HG03039 (cell line): ENCODE data around the gene MBOAT2.
"Not testable (repeated sequence)": the region's sequence is repeated elsewhere in the genome, so short reads cannot be mapped to it uniquely, and the experiment has no call there.

Experiments
- ATAC-seq: cut with Tn5 transposase; IDR thresholded peaks from one replicate; pipeline ENCODE4 v1.9.1; 2021; ENCODE audit warnings: mild to moderate bottlenecking, moderate library complexity; ENCODE audit not compliant: unreplicated experiment

The MBOAT2 gene

DNA sequence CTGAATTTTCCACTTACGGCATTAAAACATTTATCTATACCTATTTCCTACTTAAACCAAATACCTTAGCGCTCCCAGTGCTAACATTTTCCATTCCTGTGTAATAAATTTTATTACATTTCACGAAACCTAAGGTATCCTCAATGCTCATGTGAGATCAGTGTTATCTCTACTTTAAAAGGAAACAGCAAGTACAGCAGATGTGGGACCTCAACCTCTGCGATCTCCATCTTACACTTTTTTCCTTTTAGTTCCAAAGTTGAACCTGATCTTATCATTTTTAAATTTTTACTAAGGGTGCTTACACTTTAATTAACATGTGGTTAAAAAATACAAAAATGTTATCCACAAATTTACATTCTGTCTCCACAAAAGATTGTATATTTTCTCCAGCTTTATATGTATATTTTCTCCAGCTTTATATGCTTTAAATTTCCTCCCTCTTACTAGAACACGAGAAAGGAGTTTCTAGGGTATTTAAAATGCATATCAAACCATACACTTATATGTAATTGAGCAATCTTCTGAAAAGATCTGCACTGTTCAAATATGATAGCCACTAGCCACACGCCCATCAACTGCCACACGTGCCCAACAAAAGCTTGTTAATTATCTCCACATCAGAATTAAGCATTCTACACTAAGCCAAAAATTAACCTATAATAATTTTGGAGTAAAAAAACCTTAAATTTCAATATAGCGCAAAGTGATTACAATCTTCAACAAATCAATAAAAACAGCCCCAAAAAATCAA, 38.1 kb downstream of the MBOAT2 start:
- ATAC-seq: no peak

DNA sequence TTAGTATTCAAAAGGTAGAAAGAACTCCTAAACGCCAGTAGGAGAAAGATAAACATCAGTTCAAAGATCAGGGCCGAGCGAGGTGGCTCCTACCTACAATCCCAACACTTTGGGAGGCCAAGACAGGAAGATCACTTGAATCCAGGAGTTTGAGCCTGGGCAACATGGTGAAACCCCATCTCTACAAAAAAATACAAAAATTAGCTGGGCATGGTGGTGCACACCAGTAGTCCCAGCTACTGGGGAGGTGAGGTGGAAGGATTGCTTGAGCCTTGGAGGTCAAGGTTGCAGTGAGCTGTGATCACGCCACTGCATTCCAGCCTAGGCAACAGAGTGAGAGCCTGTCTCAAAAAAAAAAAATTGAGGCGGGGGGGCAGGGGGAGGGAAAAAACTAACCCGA, 40.6 kb downstream of the MBOAT2 start:
- no peak for ATAC-seq

DNA sequence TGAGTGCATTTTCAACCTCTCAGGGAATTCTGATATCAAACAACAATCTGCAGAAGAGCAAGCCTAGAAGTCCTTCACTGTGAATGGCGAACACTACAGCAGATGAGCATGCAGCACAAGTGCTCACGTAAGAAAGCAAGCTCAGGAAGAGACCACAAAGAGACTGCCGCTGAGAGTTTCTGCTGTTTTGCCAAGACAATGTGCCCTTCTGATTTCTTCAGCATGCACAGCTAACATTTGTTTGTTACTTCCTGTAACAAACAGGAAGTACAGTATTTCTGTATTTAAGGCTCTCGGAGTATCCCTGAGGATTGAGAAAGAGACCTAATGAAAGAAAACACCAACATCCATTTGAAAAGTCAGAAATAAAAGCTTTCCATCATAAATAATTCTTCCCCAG, 45.9 kb downstream of the MBOAT2 start:
- no peak for ATAC-seq

DNA sequence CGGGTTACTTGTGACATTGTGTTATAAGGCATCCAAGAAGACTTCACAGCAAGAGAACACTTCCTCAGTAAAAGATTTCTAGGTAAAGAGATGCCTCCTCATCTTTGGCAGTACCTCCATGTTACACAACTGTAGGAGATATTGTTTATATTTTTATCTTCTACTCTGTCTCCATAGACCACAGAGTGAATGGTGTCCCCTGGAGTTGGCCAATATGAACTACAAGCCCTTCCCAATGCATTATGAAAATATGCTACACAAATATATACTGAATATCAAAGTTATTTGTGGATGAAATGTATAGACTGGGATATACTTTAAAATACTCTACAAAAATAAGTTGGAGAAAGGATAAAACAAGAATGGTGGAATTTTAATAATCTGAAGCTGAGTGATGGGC, 46.7 kb downstream of the MBOAT2 start:
- ATAC-seq: no peak

DNA sequence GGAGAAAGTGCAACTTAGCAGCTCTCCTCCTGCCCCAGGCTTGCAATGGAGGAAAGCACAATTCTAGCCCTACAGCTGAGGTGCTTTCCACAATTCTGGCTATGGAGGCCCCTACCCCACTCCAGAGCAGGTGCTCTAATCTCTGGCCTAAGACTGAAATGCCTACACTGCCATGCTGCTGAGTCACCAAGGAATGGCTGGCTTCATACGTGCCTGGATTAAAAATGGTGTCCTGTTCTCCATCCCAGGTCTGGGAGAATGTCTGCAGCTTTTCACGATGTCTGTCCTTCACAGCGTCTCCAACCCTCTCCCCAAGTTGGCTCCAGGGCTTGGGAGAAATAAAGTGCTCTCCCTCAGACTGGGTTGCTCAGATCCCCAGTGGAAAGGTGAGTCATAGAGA, 48.5 kb downstream of the MBOAT2 start:
- ATAC-seq: no peak

DNA sequence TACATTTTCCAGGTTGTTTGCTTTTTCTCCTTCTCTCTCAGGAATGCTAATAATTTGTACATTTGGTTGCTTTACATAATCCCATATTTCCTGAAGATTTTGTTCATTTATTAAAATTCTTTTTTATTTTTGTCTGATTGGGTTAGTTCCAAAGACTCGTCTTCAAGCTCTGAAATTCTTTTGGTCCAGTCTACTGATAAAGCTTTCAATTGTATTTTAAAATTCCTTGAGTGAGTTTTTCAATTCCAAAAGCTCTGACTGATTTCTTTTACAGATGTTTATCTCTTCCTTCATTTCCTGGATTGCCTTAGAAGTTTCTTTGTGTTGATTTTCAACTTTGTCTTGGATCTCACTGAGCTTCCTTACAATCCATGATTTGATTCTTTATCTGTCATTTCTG, 50.0 kb downstream of the MBOAT2 start:
- no peak for ATAC-seq

DNA sequence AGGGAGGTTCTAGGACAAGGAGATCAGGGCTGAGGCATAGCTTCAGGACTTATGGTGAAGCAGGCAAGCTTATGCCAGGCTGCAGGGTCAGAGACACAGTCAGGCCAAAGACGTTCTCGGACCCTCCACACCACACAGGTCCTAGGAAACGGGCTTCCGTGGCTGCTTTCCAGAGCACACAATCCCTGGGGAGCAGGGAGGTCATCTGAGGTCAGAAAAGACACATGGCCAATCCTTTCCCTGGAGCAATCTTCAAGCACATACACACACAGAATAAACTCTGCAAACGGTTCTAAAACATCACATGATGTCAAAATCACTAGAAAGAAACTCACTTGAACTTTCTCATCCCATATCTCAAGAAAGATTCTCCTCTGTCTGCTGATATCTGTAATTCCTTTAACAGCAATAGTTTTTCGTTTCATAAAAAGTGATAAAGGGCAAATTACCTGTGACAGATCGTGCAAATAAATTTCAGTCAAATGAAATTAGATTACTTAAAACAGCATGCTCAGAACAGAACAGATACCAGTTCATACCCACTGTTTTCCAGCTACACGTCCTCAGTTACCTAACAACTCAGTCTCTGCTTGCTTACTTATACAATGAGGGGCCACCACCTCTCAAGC, 63.9 kb downstream of the MBOAT2 start:
- ATAC-seq: no peak

DNA sequence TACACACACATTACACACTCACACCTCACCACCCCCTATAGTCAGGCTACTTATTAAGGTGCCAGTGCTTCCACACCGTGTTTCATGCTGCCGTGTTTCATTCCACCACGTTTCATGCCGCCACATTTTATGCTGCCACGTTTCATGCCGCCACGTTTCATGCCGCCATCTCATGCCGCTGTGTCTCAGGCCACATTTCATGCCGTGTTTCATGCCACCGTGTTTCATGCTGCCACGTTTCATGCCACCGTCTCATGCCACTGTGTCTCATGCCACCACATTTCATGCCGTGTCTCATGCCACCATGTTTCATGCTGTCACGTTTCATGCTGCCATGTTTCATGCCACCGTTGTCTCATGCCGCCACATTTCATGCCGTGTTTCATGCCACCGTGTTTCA, 65.1 kb downstream of the MBOAT2 start:
- no peak for ATAC-seq

DNA sequence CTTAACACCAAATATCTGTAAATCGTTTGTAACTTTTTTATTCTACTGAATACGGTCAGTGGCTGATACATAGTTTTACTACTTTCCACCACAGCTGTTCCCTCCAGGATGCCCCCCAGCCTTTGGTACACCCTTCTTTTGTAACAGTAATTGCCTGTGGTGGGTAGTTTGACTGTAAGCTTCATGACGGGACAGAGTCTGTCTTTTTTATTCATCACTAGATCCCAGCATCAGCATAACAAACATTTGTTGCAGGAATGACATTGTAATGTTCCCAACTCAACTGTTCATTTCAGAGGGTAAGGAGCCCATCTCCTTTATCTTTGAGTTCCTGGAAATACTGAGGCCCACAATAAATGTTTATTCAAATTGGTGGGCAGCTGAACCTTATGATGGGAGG, 67.5 kb downstream of the MBOAT2 start:
- ATAC-seq: no peak

DNA sequence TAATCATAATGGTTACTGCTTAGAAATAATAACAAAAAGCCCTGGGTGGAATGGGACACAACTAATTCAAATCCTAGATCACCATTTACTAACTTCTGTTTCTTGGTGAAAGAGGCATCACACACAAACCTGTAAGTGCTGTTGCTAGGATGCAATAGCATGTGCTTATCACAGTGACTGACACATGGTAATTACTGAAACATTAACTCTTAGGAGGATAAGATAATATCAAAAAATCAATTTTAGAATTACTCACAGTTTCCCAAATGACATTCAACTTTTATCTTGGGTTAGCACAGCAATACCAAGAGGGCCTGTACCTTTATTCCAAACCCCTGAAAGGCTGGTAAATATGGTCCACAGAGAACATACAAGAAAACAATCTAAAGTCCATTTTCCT, 69.1 kb downstream of the MBOAT2 start:
- no peak for ATAC-seq

DNA sequence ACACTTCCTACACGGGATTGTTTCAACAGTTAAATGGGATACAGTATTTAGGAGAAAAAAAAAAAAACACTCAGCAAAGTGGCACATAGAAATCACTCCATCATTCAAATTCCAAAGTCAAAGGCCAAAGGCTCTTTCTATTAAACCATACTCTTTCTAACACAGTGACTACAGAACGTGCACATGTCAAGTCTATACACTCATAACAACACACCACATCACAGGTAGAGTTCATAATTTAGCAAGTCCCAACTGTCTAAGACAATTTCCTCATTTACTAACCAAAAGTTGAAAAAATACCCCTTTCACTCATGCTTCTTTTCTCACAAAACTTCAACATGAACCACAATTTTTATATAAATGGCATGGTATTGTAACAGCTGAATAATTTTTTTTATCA, 70.8 kb downstream of the MBOAT2 start:
- no peak for ATAC-seq

DNA sequence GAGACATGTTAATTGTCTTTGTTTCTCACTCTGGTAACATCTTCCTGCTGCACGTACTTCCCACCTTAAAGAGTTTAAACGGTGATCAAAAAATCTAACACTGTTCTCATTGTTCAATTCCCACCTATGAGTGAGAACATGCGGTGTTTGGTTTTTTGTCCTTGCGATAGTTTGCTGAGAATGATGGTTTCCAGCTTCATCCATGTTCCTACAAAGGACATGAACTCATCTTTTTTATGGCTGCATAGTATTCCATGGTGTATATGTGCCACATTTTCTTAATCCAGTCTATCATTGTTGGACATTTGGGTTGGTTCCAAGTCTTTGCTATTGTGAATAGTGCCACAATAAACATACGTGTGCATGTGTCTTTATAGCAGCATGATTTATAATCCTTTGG, 73.3 kb downstream of the MBOAT2 start:
- ATAC-seq: not testable (repeated sequence)

DNA sequence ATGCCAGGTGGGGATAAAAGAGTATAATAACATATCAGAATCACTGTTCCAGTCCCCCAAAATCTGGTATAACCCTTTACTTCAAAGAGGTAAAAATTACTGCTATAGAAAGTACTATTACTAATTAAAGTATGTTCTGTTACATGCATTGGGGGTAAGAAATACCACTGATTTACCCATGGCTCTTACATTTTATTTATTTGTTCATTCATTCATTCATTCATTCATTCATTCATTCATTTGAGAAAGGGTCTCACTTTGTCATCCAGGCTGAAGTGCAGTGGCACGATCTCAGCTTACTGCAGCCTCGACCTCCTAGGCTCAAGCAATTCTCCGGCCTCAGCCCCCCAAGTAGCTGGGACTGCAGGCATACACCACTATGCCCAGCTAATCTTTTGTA, 74.4 kb downstream of the MBOAT2 start:
- ATAC-seq: no peak

DNA sequence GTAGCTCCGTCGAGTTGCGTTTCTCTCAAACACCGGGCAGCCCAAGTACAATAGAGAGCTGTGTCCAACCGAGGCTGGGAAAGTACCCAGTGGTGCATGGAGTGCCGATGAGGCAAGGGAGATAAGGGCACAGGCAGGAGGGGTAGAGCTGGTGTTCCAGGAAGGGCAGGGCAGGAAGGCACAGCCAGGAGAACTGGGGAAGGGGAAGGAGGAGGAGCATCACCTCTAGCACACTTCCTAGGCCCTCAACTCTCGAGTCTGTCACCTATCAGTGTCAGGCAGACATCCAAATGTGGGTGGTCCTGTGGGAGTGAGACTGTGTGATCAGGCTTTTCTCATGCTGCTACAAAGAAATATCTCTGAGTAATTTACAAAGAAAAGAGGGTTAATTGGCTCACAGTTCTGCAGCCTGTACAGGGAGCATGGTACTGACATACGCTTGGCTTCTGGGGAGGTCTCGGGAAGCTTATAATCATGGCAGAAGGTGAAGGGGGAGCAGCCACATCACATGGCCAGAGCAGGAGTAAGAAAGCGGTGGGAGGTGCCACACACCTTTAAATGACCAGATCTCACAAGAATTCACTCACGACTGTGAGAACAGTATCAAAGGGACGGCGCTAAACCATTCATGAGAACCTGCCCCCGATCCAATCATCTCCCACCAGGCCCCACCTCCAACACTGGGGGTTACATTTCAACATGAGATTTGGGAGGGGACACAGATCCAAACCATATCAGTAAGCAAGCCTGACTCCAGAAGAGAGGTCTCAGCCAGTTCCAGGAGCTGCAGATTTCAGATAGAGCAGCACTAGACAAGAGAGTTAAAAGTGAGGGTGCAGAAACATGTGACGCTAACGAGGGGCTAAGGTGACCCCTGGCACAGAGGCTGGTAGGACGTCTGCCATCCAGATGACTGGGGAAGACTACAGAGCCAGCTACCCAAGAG, 75.7 kb downstream of the MBOAT2 start:
- no peak for ATAC-seq

DNA sequence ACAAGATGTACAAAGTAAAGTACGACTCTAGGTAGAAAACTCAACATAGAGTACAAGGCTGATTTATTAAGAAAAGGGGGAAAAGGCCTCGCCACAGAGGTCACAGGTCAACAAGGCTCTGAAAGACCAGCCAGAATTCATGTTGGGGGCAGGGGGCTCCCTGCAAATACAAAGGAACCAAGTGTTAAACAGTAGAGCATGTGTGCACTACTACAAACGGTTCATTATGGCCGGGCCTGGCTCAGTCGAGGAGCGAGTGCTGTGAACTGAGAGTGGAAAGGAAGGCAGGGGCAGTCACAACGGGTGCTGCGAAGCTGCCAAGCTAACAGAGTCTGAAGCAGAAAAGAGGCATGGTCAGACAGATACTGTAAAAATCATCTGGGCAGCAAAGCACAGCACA, 77.1 kb downstream of the MBOAT2 start:
- no peak for ATAC-seq

DNA sequence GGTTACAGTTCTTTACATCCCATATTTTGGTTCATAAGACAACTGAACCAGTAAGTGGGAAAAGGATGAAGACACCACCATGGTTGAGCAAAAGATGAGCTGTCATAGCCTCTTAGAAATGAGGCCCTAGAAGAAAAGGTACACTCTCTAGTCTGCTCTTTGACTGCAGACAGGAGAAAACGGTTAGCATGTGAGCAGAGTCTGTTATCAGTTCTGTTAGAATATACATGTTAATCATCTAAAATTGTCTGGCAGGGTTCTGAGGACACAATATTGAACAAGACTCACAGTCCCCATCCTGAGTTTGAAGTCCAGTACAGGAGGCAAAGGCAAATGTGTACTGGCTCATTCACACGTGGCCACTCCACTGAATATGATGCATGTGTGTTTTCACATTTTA, 78.1 kb downstream of the MBOAT2 start:
- ATAC-seq: no peak

DNA sequence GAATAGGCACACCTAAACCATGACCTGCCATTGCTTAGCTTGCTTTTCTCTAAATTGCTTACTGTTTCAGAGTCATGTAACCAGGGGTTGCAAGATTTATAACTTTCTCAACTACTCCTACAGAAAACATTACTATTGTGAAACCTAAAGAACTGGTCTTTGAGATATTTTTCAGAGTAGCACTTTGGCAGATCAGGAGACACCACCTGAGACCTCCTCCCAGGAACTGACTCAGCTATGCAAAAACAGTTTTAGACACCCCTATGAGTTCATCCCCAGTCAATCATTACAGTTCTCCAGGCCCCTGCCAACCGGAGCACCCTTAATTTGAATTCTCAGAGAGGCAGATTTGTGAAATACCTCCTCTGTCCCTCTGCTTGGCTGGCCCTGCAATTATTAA, 80.3 kb downstream of the MBOAT2 start:
- no peak for ATAC-seq

DNA sequence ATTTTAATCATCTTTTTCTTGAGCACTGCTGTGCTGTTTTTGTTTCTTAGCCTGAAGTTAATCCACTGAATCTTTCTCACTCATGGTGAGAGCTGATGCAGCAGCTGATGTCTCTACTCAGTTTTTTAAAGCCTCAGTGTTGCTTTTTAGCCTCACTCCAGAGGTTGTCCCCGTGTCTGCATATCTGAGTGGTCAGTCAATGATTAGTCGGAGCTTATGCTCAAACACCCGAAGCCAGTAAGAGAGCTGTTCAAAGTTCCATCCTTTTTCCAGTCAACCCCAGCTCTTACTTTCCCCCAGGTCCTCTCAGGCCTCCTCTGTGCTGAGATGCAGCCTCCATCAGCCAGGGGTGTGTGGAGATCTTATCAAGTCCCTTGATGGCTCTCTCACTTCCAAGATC, 81.1 kb downstream of the MBOAT2 start:
- no peak for ATAC-seq

DNA sequence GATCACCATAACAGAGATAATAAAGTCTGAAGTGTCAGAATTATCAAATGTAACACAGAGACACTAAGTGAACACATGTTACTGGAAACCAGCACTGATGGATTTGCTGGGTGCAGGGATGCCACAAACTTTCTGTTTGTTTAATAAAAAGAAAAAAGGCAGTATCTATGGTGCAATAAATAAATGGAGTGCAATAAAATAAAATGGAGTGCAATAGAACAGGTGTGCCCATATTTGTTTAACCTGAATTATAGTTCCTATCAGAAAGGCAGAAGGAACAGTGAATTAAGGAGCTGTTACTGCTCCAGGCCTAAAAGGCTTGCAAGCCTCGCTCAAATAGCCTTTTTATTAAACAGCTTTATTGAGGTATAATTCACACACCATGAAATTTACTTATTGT, 85.1 kb downstream of the MBOAT2 start:
- no peak for ATAC-seq

DNA sequence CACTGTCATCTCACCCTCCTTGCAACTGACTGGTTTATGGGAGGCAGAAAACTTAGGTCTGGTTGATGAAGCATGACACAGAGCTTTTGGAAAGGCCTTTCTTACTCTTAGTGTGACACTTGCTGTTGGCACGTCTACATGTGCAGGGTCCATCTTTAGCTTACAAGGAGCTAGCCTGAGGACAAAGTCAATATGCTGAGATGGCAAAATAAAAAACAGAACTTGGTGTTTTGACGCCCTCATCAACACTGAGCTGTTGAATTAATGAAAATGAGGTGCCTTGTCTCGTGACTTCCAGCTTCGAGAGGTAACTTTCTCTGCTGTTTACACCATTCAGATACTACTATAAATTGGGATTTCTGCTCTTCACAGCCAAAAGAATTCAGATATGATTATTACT, 87.5 kb downstream of the MBOAT2 start:
- no peak for ATAC-seq

DNA sequence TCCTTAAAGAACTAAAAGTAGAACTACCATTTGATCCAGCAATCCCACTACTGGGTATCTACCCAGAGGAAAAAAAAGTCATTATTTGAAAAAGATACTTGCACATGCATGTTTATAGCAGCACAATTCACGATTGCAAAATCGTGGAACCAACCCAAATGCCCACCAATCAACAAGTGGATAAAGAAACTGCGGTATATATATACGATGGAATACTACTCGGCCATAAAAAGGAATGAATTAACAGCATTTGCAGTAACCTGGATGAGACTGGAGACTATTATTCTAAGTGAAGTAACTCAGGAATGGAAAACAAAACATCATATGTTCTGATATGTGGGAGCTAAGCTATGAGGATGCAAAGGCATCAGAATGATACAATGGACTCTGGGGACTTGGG, 89.7 kb downstream of the MBOAT2 start:
- ATAC-seq: not testable (repeated sequence)

DNA sequence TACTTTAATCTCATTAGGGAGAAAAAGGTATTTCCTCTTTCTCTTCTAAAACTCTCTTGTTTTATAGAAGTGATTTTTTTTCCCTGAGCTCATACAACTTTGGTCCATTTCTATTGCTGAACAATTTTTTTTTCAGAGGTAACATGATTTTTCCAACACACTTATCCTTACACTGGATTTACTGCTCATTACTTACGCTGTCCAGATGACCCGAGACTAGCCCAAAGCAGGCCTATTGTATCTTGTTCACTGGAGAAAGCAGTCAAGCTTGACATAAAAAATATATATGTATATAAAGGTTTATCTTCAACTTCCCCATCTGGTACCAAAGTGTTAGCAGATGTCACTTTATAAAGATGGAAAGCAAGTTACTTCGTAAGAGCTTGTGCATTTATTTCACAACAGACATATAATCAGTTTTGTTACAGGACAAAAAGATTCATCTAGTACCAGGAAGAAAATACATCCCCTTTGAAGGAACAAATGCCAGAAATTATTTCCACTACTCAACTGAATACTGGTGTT, 95.7 kb downstream of the MBOAT2 start:
- no peak for ATAC-seq
